Measurements from ENCODE around the gene LSR.

Gene LSR

DNA sequence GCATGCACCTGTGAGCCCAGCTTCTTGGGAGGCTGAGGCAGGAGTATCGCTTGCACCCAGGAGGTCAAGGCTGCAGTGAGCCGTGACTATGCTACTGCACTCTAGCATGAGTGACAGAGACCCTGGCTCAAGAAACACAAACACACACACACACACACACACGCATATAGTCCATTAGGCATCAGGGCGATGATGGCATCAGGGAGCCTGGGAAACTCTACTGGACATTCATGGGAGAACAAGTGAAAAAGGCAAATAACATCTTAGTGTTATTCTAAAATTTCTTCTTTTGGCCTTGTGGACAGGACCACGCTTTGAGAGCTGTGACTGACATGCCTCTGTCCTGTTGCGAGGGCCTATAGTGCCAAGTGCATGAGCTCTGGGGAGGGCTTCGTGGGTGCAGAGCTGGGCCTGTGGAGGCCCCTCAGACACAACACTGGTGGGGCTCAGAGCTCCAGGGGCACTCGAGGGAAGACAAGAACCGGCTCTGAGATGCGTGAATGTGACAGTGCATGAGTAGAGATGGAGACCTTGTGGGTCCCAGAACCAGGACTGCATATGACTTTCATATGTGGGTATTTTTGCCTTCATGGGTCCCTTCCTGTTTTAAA is 12.0 kb downstream of the LSR start:
- Histone ChIP-seq H3K36me3 (ENCODE audit: control insufficient read depth, insufficient read depth, low read length) (peaks cover 23% of the 10 kb centered on the region), H3K27me3 (ENCODE audit: control insufficient read depth, insufficient read depth, low read length) (no peaks in the 10 kb centered on the region), H3K4me3 (ENCODE audit: low read length) (no peak overlapping the region), H3K4me1 (ENCODE audit: control insufficient read depth, insufficient read depth, low read length) (no peaks in the 10 kb centered on the region), H3K9me3 (ENCODE audit: control insufficient read depth, insufficient read depth, low read length) (no peaks in the 10 kb centered on the region), H3K27ac (ENCODE audit: low read length) (no peak overlapping the region)
- no CpG with 5 or more reads among the region's 10 CpGs for WGBS (ENCODE audit: insufficient coverage, insufficient read length)
- DNase-seq (ENCODE audit: low read depth, low spot score) = no peak

DNA sequence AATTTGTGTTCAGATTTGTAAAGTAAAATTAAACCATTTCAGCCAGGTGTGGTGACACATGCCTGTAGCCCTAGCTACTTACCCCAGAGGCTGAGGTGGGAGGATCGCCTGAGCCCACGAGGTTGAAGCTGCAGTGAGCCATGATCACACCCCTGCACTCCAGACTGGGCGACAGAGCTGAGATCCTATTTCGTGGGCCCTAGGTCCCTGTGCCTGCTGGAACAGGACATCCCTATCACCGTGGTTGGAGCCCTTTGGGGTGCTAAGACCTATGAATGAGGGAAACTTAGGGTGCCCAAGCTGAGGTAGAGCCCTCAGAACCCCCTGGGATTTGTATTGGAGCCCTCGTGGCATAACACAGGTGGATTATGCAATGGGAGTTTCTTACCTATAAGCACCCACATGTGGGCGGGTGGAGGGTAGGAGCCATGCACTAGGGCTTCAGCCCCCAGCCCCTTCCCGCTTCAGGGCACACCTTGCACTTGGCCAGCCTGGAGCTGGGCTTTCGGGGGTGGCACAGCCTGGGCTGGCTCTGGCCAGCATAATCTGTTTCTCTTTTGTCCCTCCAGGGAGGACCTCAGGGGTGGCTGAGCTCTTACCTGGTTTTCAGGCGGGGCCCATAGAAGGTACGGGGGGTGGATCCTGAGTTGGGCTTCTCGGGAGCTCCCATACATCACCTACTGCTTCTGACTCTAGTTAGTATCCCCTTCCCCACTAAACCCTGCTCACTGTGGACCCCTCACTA is 12.7 kb downstream of the LSR start:
- no CpG with 5 or more reads among the region's 12 CpGs for WGBS (ENCODE audit: insufficient coverage, insufficient read length)
- Histone ChIP-seq H3K9me3 (ENCODE audit: control insufficient read depth, insufficient read depth, low read length) (no peaks in the 10 kb centered on the region), H3K4me3 (ENCODE audit: low read length) (no peak overlapping the region), H3K27ac (ENCODE audit: low read length) (no peak overlapping the region), H3K27me3 (ENCODE audit: control insufficient read depth, insufficient read depth, low read length) (no peaks in the 10 kb centered on the region), H3K4me1 (ENCODE audit: control insufficient read depth, insufficient read depth, low read length) (no peaks in the 10 kb centered on the region), H3K36me3 (ENCODE audit: control insufficient read depth, insufficient read depth, low read length) (peaks cover 23% of the 10 kb centered on the region)
- DNase-seq (ENCODE audit: low read depth, low spot score) = no peak

DNA sequence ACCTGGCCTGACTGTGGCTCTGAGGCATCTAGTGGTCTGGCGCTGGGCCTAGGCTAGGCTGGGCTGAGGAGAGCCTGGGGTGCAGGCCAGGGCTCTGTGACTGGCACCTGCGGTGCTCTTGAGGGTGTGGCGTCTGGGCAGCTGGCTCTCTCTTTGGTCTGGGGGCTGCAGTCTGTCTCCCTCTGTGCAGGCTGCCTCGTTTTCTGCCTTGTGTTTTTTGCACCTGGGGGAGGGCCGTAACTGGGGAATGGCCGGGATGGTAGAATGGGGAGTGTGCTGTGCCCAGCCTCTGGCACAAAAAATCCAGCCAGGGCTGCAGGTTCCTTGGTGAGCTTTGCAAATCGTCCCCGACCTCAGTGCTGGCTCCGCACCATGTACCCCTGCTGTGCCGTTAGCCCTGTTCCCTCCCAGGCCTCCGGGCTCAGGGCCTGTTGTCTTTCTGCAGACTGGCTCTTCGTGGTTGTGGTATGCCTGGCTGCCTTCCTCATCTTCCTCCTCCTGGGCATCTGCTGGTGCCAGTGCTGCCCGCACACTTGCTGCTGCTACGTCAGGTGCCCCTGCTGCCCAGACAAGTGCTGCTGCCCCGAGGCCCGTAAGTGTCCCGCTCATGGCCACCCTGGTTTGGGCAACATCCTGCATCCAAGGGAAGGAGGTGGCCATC is 13.4 kb downstream of the LSR start:
- DNase-seq (ENCODE audit: low read depth, low spot score) = no peak
- H3K36me3 ChIP-seq (ENCODE audit: control insufficient read depth, insufficient read depth, low read length) = peaks cover 23% of the 10 kb centered on the region

DNA sequence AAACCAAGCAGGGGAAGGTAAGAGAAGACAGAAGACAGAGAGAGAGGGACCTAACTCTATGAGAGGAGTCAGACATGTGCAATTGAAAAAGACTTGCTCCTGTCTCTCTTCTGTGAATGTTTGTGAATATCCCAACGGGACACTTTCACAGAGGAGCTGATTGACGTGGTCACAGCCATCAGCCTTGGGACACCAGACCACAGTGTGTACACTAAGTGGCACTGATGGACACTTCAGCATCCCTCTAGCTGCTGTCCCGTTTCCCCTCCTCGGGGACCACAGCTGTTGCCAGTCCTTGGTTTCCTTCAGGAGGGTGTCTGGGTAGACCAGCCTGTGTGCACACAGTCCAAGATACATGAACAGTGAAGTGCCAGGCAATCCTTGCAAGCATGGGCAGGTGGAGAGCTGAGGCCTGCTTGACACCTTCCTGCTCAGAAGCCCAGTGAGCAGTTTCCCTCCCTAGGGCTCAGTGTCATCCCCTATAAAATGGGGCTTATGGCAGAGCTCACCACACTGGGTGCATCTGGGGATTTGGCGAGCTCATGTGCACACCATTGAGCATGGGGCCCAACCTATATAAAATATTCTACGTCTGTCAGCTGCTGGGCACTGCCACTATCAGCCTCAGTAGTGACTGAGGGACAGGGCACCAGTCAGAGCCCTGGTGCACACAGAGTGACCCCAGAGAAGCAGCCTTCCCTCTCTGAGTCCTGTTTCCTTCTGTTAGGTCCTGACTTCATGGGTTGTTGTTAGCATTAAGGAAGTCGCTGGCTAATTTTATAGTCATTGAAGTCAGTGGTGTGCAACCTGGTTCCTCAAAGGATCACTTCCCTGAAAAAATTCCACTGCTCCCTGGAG is 15.7 kb downstream of the LSR start:
- Histone ChIP-seq H3K27me3 (ENCODE audit: control insufficient read depth, insufficient read depth, low read length) (no peaks in the 10 kb centered on the region), H3K4me3 (ENCODE audit: low read length) (no peak overlapping the region), H3K9me3 (ENCODE audit: control insufficient read depth, insufficient read depth, low read length) (no peaks in the 10 kb centered on the region), H3K27ac (ENCODE audit: low read length) (no peak overlapping the region), H3K4me1 (ENCODE audit: control insufficient read depth, insufficient read depth, low read length) (no peaks in the 10 kb centered on the region; the same call in 1 of the 2 replicates), H3K36me3 (ENCODE audit: control insufficient read depth, insufficient read depth, low read length) (peaks cover 23% of the 10 kb centered on the region)
- no peak for DNase-seq (ENCODE audit: low read depth, low spot score)
- no CpG with 5 or more reads among the region's 7 CpGs for WGBS (ENCODE audit: insufficient coverage, insufficient read length)

More for the DNA sequence above, 13.4 kb downstream of the LSR start:
- H3K4me3 ChIP-seq (ENCODE audit: low read length) = no peak overlapping the region
- no peak overlapping the region for H3K27ac ChIP-seq (ENCODE audit: low read length)
- no CpG with 5 or more reads among the region's 17 CpGs for WGBS (ENCODE audit: insufficient coverage, insufficient read length)
- no peaks in the 10 kb centered on the region for H3K9me3 ChIP-seq (ENCODE audit: control insufficient read depth, insufficient read depth, low read length)
- H3K4me1 ChIP-seq (ENCODE audit: control insufficient read depth, insufficient read depth, low read length) = no peaks in the 10 kb centered on the region; the same call in 1 of the 2 replicates
- H3K27me3 ChIP-seq (ENCODE audit: control insufficient read depth, insufficient read depth, low read length) = no peaks in the 10 kb centered on the region

DNA sequence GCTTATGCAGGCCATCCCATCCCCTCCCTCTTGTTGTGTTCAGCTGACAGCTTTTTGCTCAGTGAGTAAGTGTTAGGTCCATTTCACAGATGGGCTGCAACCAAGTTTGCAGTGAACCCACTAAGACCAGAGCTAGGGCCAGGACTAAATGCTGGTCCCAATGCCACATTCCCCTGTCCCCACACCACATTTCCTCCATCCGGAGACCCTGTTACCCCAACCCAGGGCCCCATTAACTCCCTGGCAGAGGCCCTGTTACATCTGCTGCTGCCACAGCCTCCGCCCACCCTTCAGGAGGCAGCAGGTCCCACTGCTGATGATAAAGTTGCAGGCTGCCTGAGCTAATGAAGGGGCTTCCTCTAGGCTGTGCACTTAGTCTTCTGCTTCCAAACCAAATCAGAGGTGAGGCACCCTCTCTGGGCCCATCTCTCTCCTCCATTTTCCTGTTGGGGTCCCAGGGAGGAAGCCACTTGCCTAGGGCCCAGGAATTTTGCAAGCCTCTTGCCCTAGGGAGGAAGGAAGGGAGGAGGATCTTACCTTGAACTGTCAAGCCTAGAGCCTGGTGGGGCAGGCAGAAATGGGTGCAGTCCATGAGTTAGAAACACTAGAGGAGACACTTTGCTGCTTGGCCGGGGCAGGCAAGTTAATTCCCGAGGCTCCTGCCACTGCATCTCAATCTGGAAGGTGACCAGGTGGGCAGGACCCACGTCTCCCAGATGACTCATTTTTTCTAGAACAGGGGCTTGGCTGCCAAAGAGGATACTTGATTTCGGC is 16.5 kb downstream of the LSR start:
- Histone ChIP-seq H3K27ac (ENCODE audit: low read length) (no peak overlapping the region), H3K4me1 (ENCODE audit: control insufficient read depth, insufficient read depth, low read length) (peaks cover 1% of the 10 kb centered on the region; the same call in 1 of the 2 replicates), H3K36me3 (ENCODE audit: control insufficient read depth, insufficient read depth, low read length) (peaks cover 21% of the 10 kb centered on the region), H3K27me3 (ENCODE audit: control insufficient read depth, insufficient read depth, low read length) (no peaks in the 10 kb centered on the region), H3K4me3 (ENCODE audit: low read length) (no peak overlapping the region), H3K9me3 (ENCODE audit: control insufficient read depth, insufficient read depth, low read length) (no peaks in the 10 kb centered on the region)
- no CpG with 5 or more reads among the region's 6 CpGs for WGBS (ENCODE audit: insufficient coverage, insufficient read length)
- DNase-seq (ENCODE audit: low read depth, low spot score) = no peak

DNA sequence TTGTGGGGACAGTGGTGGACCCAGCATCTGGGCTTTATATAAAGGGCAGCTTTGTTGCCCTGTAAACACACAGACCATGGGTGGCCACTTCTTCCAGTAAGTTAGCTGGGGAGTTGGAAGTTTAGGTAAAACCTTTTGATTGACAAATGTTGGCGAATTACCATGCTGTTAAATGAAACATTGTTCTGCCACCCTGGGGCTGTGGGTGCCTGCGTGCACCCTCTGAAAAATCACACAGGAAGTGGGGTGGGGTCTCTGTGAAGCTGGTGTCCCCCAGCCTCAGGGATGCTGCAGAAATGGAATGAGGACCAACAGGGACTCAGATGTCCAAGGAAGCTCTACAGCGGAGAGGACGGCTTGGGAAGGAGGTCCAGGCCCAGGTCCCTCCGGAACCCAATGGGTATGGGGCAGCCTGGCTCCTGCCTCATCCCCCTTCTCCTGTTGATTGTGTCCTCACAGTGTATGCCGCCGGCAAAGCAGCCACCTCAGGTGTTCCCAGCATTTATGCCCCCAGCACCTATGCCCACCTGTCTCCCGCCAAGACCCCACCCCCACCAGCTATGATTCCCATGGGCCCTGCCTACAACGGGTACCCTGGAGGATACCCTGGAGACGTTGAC is 17.2 kb downstream of the LSR start:
- no CpG with 5 or more reads among the region's 10 CpGs for WGBS (ENCODE audit: insufficient coverage, insufficient read length)

DNA sequence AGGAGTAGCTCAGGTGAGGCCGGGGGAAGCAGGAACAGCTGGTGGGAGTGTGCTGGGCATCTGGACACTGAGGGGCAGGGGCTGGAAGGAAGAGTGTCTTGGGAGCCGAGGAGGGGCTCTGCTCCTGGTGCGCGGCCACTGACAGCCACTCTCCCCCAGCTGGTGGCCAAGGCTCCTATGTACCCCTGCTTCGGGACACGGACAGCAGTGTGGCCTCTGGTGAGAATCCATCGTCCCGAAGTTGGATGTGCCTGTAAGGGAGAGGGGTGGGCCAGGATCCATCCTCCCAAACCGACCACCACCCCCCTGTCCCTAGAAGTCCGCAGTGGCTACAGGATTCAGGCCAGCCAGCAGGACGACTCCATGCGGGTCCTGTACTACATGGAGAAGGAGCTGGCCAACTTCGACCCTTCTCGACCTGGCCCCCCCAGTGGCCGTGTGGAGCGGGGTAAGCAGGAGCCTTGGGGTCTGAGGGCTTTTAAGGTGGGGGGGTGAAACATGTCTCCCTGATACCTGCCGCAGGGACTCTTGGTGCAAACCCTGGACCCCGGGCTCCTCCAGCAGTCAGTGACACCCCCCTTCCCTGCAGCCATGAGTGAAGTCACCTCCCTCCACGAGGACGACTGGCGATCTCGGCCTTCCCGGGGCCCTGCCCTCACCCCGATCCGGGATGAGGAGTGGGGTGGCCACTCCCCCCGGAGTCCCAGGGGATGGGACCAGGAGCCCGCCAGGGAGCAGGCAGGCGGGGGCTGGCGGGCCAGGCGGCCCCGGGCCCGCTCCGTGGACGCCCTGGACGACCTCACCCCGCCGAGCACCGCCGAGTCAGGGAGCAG is 17.9 kb downstream of the LSR start:
- Histone ChIP-seq H3K9me3 (ENCODE audit: control insufficient read depth, insufficient read depth, low read length) (no peaks in the 10 kb centered on the region), H3K27me3 (ENCODE audit: control insufficient read depth, insufficient read depth, low read length) (no peaks in the 10 kb centered on the region), H3K27ac (ENCODE audit: low read length) (no peak overlapping the region), H3K4me3 (ENCODE audit: low read length) (no peak overlapping the region), H3K4me1 (ENCODE audit: control insufficient read depth, insufficient read depth, low read length) (peaks cover 1% of the 10 kb centered on the region; the same call in 1 of the 2 replicates), H3K36me3 (ENCODE audit: control insufficient read depth, insufficient read depth, low read length) (peaks cover 29% of the 10 kb centered on the region)
- DNase-seq (ENCODE audit: low read depth, low spot score) = no peak
- WGBS (ENCODE audit: insufficient coverage, insufficient read length) = no CpG with 5 or more reads among the region's 39 CpGs

More for the DNA sequence above, 17.2 kb downstream of the LSR start:
- H3K36me3 ChIP-seq (ENCODE audit: control insufficient read depth, insufficient read depth, low read length) = peaks cover 24% of the 10 kb centered on the region
- H3K4me1 ChIP-seq (ENCODE audit: control insufficient read depth, insufficient read depth, low read length) = peaks cover 1% of the 10 kb centered on the region; the same call in 1 of the 2 replicates
- H3K27ac ChIP-seq (ENCODE audit: low read length) = no peak overlapping the region
- no peak overlapping the region for H3K4me3 ChIP-seq (ENCODE audit: low read length)
- H3K9me3 ChIP-seq (ENCODE audit: control insufficient read depth, insufficient read depth, low read length) = no peaks in the 10 kb centered on the region
- no peak for DNase-seq (ENCODE audit: low read depth, low spot score)
- no peaks in the 10 kb centered on the region for H3K27me3 ChIP-seq (ENCODE audit: control insufficient read depth, insufficient read depth, low read length)

DNA sequence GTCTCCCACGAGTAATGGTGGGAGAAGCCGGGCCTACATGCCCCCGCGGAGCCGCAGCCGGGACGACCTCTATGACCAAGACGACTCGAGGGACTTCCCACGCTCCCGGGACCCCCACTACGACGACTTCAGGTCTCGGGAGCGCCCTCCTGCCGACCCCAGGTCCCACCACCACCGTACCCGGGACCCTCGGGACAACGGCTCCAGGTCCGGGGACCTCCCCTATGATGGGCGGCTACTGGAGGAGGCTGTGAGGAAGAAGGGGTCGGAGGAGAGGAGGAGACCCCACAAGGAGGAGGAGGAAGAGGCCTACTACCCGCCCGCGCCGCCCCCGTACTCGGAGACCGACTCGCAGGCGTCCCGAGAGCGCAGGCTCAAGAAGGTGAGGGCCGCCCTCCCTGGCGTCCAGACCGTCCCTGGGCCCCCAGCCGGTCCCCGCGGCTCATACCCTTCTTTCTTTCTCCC is 18.6 kb downstream of the LSR start:
- Histone ChIP-seq H3K9me3 (ENCODE audit: control insufficient read depth, insufficient read depth, low read length) (no peaks in the 10 kb centered on the region), H3K36me3 (ENCODE audit: control insufficient read depth, insufficient read depth, low read length) (peaks cover 28% of the 10 kb centered on the region), H3K4me1 (ENCODE audit: control insufficient read depth, insufficient read depth, low read length) (peaks cover 1% of the 10 kb centered on the region; the same call in 1 of the 2 replicates), H3K27ac (ENCODE audit: low read length) (no peak overlapping the region), H3K27me3 (ENCODE audit: control insufficient read depth, insufficient read depth, low read length) (no peaks in the 10 kb centered on the region), H3K4me3 (ENCODE audit: low read length) (peak overlapping the region; percentile 45; the same call in 1 of the 2 replicates)
- WGBS (ENCODE audit: insufficient coverage, insufficient read length) = no CpG with 5 or more reads among the region's 40 CpGs
- no peak for DNase-seq (ENCODE audit: low read depth, low spot score)

Measured in iPS DF 6.9 (cell line).